ENCODE data around the gene FREY1.

The FREY1 gene, protein sequence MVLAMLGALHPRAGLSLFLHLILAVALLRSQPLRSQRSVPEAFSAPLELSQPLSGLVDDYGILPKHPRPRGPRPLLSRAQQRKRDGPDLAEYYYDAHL

DNA sequence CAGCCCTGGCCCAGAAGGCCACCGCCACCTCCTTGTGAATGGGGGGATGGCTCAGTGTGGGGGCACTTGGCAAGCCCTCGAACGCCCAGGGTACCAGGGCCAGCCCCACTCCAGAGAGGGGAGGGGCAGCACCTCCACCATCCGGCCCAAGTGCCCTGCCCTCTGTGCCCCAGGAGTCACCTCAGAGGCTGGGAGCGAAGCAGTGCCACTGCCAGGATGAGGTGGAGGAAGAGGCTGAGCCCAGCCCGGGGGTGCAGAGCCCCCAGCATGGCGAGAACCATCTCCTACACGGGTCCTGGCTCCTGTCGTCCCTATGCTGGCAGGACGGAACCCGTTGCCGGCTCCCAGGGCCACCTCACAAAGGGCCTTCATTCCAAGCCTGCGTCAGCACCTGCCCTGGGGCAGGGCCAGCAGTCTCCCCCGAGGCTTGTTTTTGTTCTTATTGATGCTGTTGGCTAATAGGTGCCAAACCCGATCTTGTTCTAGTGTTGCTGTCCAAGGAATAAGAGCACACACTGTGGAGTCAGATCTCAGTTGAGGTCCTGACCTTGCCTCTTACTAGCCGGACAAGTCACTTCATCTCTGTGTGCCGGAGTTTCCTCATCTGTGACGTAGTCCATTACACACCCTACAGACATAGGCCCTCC lies at the start of gene FREY1:
Gene FREY1, minus strand, starts transcription at position 307 of the 647 bp plus-strand sequence. Its CDS starts 26 bp downstream, at position 281.
- FAIRE-seq: no peak

DNA sequence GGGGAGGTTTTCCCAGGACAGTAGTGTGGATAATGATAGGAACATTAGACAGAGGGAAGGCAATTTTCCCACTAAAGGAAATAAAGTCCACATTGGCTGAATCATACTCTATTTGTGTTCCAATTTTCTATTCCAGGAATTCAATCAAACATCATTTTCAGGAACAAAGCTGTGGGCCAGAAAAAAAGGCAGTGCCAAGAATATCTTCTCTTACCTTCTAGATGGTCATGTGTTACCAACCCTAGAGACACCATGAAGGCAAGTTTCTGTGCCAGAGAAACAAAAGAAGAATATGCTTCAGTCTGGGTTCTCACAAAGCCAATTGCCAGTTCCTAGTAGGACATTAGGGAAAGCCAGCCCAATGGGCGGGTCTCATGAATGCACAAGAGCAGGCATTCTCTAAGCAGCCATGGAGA lies 42.9 kb upstream of the FREY1 start:
- FAIRE-seq: no peak

DNA sequence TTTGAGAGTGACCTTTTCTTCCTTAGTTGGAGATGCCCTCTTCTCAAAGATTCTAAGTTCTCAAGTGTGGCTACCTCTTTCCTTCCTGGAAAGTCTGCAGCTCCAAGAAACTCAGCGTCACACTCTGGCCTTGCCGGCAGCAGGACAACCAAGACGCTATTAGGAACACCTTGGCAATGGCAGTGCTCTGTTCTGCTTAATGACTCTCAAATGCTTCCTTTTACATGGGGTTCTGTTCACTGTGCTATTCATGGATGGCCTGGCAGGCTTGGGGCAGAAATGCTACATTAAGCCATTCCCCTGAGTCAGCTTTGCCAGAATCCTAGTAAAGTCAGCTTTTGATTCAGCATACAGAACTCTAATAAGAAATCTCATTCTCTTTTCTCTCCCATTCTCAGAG lies 41.3 kb upstream of the FREY1 start:
- no peak for FAIRE-seq

DNA sequence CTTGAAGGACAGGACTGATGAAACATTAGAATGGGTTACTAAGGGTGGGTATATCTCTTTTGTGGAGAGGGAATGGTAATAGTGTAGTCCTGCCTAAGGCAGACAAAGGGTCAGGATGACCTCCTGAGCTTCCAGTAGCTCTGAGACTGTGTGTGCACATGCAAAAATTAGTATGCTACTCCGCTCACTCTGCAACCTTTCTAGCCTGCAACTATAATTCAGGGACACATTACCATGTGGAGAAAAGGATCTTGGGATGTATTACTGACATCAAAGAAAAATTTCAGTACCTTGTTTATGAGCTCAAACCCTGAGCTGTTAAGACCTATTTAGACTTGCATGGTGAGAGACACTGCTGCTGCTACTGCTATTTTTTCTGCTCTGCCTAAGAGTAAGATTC lies 40.8 kb upstream of the FREY1 start:
- no peak for FAIRE-seq

DNA sequence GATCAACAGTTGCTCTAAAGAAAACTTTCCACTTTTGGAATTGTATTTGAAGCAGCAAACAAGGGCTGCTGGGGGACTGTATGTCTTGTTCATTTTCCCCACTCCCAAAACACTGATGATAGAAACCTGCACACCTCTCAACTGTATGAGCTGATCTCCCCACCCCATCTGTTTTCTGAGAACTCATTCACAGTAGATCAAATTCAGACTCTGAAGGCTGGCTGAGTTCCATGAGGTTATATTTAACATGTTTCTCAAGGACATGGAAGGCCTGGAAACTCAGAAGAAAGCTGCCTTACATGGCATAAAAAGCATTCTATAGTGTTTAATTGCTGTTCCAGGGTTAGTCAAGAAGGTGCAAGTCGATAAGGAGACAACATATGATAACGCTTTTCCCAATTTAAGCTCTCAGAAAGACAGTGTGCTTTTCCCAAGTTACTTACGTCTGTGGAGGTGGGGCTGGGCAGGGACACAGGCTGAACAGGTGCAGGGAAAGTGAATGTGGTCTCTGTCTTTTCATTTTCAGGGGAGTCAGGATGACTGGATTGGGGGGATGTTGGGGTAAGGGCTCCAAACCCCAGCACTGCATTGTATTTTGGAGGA lies 38.4 kb upstream of the FREY1 start:
- FAIRE-seq: no peak

DNA sequence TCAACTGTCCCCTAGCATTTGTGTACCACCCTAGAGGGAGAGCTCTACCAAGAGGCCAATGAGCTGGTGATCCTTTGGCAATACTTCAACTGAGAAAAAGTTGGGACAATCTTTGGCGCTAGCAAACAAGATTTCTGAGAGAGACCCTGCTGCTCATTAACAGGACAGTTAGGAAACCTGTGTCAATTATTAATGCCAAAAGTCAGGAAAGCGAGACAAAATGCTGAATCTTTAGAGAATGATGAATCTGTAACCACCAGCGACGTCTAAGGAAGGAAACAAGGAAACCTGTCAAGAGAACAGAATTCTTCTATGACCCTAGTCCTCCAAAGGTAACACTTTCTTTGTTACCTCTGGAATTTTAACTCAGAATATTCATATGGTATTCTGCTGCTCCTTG lies 35.3 kb upstream of the FREY1 start:
- FAIRE-seq: no peak

DNA sequence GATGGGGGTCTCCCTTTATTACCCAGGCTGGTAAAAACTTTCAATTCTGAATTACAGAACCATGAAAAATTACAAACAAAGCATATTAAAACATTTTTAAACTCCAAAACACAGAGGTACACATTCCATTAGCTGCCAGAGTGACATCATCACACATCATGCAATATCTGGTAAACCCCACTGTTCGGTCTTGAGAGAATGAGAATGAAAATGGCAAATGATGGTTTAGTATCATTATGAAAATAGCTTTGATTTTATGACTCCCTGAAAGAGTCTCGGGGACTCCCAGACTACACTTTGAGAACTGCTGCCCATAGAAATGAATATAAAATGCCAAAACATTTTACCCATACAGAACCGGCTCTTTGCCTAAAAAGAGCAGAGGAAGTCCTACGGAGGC lies 34.2 kb upstream of the FREY1 start:
- FAIRE-seq: no peak

DNA sequence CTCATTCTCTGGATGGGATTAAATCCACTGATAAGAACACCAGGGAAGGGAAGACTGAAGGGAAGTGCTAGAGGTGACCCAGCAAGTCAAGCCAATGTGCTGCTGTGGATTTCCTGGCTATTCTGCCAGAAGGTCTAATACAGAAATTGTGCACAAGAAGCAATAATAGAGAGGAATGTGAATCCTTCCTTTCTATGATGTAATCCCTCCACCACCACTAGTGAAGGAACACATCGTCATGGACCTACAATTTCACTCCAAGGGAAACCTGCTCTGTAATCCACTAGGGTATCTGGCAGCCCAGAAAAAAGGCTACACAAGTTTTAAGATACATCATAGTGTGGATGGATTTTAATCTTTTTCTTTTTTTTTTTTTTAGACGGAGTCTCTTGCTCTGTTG lies 32.8 kb upstream of the FREY1 start:
- no peak for FAIRE-seq

DNA sequence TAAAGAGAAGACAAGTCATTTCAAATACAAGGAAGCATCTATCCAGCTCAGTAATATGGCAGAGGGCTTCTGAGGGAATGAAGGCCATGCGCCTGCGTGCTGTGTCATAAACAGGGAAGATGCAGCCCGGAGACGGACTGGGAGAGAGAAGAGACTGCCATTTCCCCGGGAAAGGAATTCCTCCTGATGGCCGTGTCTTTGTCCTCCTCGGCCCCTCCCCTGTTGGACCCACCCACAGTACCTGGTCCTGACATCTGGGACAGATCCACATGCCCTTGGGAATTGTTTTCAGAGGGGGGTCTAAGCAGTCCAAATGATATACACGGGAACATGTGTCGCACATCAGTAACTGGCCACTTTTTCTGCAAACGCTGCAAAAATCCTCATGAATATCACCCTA lies 30.8 kb upstream of the FREY1 start:
- no peak for FAIRE-seq

DNA sequence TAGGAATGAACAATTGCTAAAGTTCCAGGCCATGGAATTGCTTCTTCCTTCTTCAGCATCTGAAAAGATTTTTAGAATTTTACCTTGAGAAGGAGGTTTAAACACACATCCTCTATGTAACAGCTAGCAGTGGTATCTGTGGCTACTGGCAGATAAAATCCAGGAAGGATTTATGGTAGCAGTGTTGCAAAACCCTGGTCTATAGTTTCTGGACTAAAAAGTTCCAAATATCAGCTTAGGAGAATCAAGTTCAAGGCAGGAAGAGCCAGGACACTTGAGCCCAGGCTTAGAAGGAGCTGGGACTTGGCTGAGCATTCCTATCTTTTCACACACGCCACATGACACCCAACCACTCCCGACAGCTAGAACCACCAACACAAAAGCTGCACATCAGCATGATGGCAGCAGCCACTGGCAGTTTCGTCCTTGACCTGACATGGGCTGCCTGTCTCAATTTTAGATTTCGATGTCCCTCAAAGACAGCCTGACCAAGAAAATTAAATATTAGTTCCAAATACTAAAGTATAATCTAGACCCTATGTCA lies 29.5 kb upstream of the FREY1 start:
- no peak for FAIRE-seq

DNA sequence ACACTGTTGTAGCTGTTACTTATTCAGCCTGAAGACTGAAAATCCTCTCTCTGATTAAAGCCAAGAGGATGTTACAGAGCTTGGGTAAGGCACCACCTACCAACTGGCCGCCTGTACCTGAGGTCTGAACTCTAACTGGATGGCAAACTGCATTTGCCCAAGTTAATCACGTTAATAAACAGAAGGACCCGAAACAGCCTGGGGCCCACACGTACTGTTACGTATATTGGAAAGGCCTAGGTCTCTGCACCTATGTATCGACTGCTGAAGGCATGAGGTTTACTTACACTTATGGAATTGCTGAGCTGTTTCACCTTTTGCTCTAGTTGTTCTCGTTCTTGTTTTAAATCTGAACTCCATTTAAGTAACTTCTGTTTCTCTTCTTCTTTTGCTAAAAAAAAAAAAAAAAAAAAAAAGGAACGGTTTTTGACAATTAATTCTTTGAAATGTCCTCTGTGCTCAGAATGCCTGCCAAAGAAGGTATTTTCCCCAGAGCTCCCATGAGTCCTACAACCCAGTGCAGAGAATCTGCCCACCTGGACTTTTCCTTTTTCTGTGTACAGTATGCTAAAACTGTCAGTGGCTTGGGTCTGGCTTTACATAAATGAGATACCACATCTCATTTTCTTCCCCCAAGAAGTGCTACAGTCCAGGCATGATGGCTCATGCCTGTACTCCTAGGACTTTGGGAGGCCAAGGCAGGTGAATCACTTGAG lies 28.4 kb upstream of the FREY1 start:
- no peak for FAIRE-seq

DNA sequence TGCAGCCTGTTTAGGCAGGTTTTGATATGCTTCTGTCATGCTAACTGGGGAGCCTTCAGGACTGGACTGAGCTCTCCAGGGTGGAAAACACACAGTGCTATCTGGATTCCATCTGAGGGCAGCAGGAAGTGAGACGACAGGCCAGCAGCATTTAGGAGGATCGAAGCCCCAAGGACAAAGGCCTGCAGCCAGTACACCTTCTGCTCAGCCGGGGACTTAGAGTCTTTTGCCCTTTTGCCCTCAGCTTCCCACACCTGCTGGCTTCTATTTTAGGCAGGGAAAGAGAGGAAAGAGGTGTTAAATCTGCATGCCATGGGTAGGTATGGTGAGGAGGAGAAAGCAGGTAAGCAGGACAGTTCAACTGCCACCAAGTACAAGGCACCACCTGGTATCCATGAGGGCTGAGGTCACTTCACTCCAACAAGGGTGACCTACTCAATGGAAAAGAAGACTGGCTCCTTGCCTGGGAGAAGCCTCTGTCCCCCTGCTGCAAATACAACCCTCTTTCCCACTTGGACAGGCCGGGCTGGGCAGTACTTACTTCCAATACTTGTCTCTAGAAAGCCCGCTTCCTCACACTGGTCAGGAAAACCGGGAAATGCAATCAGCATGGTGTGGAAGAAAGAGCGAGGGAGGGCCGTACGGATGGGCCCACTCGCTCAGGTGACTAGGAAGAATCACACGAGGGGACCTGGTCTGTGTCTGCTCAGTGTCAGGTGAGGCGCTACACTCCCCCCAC lies 27.7 kb upstream of the FREY1 start:
- FAIRE-seq: no peak

DNA sequence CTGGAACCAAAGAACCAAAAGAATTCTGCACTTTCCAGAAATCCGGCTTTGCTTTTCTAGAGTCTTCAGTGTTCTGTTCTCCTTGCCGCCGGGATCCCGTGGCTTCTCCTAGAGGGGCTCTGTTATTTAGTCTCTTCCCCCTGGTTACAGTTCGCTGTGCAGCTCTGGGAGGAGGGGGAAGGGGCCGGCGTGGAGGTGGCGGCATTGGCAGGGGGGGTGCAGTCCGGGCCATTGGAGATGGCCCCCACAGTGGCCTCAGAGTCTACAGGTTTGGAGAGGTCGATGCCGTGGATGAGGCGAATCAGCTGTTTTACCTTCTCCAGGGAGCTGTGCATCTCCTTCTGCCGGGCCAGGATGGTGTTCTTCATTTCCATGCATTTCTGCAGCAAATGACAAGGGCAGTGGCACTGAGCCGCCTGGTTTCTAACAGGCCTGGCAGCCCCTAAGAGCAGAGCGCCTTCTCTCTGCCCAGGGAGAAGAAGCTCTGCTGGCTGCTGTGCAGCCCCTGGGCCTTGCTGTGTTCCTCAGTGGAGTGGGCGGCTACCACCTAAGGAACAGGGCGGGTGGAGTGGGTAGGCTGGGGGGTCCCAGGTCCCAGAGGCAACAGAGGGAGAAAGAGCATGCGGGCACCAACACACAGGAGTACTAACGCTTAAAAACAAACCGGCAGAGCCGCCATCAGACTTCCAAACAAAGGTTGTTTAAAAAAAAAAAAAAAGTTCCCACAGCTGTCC lies 26.9 kb upstream of the FREY1 start:
- no peak for FAIRE-seq

DNA sequence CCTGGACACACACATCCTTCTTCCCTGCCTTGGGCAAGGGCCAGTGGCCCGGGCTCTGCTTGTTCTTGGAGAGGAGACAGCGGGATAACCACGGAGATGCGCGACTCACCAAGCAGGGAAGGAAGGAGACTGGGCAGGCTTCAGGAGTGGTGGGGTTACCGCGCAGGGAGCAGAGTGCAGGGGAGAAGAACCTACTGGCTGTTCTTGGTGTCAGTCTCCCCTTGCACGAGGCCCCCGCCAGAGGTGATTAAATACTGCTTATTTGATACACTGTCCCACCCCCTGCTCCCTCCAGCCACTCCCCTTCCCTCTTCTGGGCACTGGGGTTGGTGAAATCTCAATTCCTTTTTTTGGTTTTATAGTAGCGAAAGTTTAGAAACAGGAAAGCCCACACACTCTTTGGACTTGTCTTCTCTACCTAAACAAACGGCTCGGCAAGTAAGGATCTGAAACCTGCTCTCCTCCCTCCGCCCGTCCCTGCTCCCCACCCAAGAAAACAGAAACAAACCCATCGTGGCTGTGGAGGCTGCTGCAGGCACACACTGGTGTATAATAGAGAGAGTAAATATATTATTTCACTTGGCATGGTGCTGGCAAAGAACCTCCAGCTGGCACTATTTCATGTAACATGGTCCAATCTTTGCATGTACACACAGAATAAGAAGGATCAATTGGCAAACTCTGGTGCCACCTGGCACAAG lies 26.2 kb upstream of the FREY1 start:
- FAIRE-seq: no peak

DNA sequence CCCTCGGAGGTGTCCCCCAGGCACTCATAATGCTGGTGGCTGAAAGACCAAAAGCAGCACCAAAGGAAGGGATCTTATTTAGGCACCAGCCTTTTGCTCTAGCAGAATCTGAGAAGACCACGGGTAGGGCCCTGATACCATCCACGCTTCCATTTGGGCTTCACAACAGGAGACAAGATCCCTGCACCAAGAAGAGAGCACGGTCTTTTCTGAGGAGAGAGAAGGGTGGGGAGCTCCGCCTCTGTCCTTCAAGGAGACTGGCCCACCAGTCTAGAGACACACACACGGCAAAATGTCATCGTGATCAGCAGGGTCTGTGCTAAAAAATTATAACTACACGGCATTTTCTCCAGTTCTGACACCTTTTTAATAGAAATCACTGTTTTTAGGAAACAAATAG lies 25.1 kb upstream of the FREY1 start:
- FAIRE-seq: no peak

DNA sequence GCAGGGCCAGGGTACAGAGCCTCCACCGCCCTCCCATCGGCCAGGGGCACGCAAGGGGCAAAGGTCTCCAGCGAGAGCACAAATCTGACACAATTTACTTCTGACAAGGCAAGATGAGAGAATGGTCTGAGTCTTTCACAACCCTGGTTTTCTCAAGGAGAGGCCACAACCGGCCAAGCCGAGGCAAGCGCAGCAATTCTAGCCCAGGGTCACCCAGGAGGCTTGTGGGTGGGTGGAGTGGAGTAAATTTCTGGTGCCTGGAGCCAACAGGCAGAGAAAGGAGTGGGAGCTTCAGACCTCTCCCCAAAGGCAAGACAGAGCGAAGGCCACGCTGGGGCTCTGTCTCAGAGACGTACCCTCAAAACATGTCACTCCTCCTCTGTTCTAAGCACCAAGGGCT lies 24.7 kb upstream of the FREY1 start:
- no peak for FAIRE-seq

DNA sequence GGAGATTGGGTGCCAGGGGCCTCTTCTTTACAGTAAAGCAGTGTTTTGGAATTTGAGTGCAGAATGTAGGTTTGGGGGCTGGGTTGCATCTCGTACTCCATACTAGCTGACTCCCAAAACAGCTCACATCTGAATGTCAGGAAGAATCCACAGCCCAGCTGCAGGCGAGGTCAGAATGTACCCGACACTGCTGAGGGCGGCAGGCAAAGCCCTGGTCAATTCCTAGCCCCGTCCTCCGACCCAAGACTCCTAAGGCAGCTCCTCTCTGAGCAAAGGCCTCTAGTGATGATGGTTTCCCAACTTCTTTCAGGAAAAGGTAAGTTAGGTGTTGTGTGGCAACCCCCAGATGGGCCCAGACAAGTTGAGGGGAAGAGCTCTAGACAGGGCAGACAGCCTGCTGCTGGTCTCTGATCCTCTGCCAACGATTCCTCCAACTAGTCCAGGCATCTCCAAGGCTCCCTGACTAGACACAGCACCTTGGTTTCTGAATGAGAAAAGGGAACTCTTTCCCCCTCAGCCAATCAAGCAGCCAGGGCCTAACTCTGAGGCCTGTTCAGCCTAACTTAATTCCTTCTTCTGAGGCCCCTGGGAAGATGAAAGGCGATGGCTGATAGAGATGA lies 24.0 kb upstream of the FREY1 start:
- FAIRE-seq: no peak

DNA sequence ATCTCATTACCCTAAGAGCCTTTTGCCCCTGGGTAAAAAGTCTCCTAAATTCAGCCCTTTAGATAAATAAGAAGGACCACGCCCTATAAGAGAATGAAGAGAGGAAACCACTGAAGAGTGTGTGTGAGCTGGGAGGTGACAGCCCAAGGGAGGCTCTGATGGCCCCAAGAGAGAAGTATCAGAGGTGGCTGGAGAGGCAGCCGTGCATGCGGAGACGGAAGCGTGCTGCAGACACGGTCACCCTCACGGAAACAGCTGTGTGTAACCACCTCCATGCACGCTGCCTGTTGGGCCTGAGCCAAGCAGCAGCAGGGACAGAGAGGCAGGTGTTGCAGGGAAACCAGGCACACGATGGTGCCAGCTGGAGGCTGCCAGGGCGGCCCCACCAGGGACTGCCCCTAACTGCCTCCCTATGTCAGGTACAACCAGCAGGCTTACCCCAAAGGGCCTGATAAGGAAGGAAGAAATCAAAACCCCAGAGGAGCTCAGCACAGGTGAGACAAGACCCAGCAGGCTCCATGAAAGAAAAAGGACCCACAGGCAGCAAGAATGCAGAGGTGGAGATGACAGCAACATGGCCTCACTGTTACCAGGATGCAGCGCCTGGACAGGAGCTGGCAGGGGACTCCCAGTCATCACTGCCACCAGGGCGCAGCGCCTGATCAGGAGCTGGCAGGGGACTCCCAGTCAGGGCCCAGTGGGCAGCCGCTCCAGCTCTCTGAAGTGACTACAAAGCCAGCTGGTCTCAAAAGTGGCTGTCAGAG lies 23.1 kb upstream of the FREY1 start:
- FAIRE-seq: no peak

DNA sequence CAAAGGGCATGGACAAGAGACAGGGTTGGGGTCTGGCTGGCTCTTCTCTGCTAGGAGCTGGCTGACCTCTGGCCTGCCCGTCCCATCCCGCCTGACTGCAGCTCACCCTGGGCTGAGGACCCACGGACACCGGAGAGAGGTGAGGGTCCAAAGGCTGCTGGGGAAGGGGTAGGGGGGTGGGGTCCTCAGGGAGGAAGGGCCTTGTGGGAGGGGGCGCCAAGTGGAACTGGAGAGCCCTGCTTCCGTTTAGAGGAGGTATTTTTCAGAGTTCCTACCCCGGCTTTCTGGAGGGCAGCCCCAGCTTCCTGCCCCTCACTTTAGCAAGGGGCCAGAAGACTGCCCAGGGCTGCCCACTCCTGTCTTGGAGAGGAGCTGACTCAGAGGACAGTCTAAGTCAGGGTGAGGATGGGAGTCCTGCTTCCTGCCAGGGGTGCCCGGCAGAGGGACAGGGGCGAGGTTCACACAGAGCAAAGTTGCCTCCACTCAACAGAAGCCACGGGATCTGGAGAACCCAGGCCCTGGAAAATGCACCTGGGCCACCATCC lies 22.5 kb upstream of the FREY1 start:
- no peak for FAIRE-seq

DNA sequence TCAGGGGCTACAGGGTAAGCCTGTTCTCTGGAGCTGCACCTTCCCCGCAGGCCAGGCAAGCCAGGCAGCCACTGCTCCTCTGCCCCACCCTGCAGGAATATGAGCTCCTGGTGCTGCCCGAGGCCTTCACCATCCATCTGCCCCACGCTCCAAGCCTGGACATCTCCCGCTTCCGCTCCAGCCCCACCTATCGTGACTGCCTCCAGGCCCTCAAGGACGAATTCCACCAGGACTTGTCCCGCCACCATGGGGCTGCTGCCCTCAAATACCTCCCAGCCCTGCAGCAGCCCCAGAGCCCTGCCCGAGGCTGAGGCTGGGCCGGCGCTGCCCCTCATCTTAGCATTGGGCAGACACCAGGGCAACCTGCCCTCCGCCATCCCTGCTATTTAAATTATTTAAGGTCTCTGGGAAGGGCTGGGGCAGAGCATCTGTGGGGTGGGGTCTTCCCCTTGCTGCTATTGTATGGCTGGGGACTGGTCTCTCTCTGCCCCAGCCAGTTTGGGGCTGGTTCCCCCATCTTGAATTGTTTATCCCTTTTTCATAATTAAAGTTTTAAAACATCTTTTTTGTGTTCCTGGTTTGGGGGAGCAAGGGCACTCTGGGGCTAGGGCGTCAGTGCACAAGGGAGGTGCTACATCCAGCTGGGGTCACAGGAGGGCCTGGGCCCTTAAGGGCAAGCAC lies 21.6 kb upstream of the FREY1 start:
- FAIRE-seq: no peak
